A673 (cell line): Measurements from ENCODE around the gene LPCAT1. TPM values are rescaled to one million over a fixed set of nuclear protein-coding genes. Genes with fewer than 3 reads are reported as not detected.

Experiments
- BruUV-seq: library from RNA; stranded (reverse); fragments of 400-500 nt; replicated peaks from 2 replicates; lab custom pipeline; 2021; lab: Mats Ljungman, UMichigan
- CTCF ChIA-PET: fragments of 300-600 bp; sonication (Branson Sonifier 250); formaldehyde crosslinking; loops from one replicate; lab custom pipeline; 2022; ENCODE audit warnings: antibody characterized with exemption; lab: Charles Lee
- POLR2A ChIA-PET: fragments of 300-600 bp; sonication (Branson Sonifier 250); formaldehyde crosslinking; loops from one replicate; lab custom pipeline; 2022; ENCODE audit warnings: antibody characterized with exemption; ENCODE audit not compliant: low non-redundant PET; lab: Charles Lee
- DNase-seq: peaks from one replicate; pipeline ENCODE4 v3.0.0-alpha.2; 2015; ENCODE audit warnings: low spot score
- H3K27ac ChIP-seq: fragments of 200-600 bp; sonication (generic); 2 replicates; pipeline ENCODE4 v1.5.1; 2016; ENCODE audit warnings: mixed run types, low read depth, mild to moderate bottlenecking, mixed read lengths, antibody characterized with exemption, low read length; ENCODE audit not compliant: poor library complexity, severe bottlenecking
- H3K27me3 ChIP-seq: fragments of 200-600 bp; sonication (generic); replicated peaks from 2 replicates; pipeline ENCODE4 v1.6.1; 2017; ENCODE audit warnings: mixed run types, low read depth, mild to moderate bottlenecking, mixed read lengths, antibody characterized with exemption, low read length; ENCODE audit not compliant: insufficient read depth, poor library complexity
- H3K36me3 ChIP-seq: fragments of 200-600 bp; sonication (generic); 2 replicates; pipeline ENCODE4 v1.6.1; 2016; ENCODE audit warnings: mixed run types, mild to moderate bottlenecking, mixed read lengths, antibody characterized with exemption, low read length; ENCODE audit not compliant: insufficient read depth, poor library complexity, severe bottlenecking
- H3K4me1 ChIP-seq: fragments of 200-600 bp; sonication (generic); 2 replicates; pipeline ENCODE4 v1.6.1; 2017; ENCODE audit warnings: mixed run types, mild to moderate bottlenecking, mixed read lengths, antibody characterized with exemption, low read length; ENCODE audit not compliant: insufficient read depth, poor library complexity, severe bottlenecking
- H3K4me3 ChIP-seq: fragments of 200-600 bp; sonication (generic); 2 replicates; pipeline ENCODE4 v1.5.1; 2016; ENCODE audit warnings: low read depth, mixed run types, mild to moderate bottlenecking, mixed read lengths, low read length; ENCODE audit not compliant: poor library complexity, severe bottlenecking
- H3K9me3 ChIP-seq: fragments of 200-600 bp; sonication (generic); 2 replicates; pipeline ENCODE4 v1.6.1; 2016; ENCODE audit warnings: mixed run types, low read depth, mild to moderate bottlenecking, mixed read lengths, antibody characterized with exemption, low read length; ENCODE audit not compliant: poor library complexity, severe bottlenecking
- EZH2 ChIP-seq: fragments of 200-600 bp; sonication (generic); IDR thresholded peaks from 2 replicates; pipeline ENCODE4 v1.6.1; 2017; ENCODE audit warnings: borderline replicate concordance, low read depth, mild to moderate bottlenecking, mixed read lengths, antibody characterized with exemption, low read length; ENCODE audit not compliant: poor library complexity, severe bottlenecking
- intact Hi-C: fragments of 100-400 bp; cut with micrococcal nuclease; formaldehyde crosslinking; loops from one replicate; pipeline ENCODE4 v1.10.0; 2022; ENCODE audit not compliant: unreplicated experiment
- total RNA-seq: library from RNA; stranded (reverse); gene quantifications from 2 replicates; pipeline ENCODE4 v1.2.3, GENCODE V29; 2021
- TF ChIP-seq, protein P1 (sequence below): fragments of 300-800, 200-600 bp; sonication (generic); conservative IDR thresholded peaks from 2 replicates; pipeline ENCODE4 v1.5.1; 2017; ENCODE audit warnings: low read depth, mild to moderate bottlenecking, antibody characterized with exemption, low read length, moderate library complexity, mixed read lengths

Gene LPCAT1
- total RNA-seq, 1 experiment from 2014 or later: 97.3 TPM

DNA sequence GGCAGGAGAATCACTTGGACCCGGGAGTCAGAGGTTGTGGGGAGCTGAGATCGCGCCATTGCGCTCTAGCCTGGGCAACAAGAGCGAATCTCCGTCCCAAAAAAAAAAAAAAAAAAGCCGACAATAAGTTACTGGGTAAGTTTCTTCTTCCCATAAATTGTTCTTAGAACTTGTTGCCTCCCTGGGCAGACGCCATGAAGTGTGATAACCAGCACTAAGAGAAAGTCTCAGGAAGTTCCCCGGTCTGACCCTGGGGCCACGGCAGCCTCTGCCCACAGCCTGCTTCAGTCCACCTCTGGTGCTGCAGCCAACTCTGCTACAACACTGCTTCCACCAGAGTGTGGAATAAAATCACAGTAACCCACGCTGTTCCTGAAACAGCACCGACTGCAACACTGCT lies 19.1 kb downstream of the LPCAT1 start:
- no peak for DNase-seq
- intact Hi-C loops: no loop called here
- Histone ChIP-seq H3K27me3 (no peaks in the 10 kb centered on the region), H3K4me1 (no peaks in the 10 kb centered on the region), H3K27ac (no peak overlapping the region), H3K4me3 (no peak overlapping the region), H3K9me3 (no peaks in the 10 kb centered on the region), H3K36me3 (no peaks in the 10 kb centered on the region)
- ChIA-PET CTCF (interaction anchor here (0.6 kb wide), 1 partner anchor 794 kb away, joined by 3 read pairs; no protein-coding TSS in a partner anchor), POLR2A (no interaction called here)
- TF ChIP-seq, protein P1, sequence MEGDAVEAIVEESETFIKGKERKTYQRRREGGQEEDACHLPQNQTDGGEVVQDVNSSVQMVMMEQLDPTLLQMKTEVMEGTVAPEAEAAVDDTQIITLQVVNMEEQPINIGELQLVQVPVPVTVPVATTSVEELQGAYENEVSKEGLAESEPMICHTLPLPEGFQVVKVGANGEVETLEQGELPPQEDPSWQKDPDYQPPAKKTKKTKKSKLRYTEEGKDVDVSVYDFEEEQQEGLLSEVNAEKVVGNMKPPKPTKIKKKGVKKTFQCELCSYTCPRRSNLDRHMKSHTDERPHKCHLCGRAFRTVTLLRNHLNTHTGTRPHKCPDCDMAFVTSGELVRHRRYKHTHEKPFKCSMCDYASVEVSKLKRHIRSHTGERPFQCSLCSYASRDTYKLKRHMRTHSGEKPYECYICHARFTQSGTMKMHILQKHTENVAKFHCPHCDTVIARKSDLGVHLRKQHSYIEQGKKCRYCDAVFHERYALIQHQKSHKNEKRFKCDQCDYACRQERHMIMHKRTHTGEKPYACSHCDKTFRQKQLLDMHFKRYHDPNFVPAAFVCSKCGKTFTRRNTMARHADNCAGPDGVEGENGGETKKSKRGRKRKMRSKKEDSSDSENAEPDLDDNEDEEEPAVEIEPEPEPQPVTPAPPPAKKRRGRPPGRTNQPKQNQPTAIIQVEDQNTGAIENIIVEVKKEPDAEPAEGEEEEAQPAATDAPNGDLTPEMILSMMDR: no peak
- no peak for TF ChIP-seq EZH2
- no TSS peak for BruUV-seq

DNA sequence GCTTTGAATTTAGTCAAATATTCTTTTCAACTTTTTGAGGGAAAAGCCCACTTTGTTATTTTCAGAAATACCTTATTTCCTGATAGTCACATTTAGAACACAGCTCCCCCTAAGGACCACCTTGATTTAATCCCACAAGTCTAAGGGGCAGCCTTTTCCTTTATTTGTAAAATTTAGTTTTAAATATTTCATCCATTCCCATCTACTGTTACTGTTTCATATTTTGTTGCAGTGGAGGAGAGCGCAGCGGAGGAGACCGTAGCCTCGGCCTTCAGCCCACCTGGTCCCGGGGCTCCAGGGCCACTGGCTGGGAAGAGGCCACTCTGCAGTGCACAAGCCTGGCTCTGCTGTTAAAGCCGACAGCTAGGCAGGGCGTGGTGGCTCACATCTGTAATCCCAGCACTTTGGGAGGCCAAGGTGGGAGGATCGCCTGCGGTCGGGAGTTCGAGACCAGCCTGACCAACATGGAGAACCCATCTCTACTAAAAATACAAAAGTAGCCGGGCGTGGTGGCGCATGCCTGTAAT lies 19.6 kb downstream of the LPCAT1 start:
- no peak overlapping the region for H3K4me3 ChIP-seq
- intact Hi-C loops: no loop called here
- H3K27me3 ChIP-seq: no peaks in the 10 kb centered on the region
- no peaks in the 10 kb centered on the region for H3K4me1 ChIP-seq
- ChIA-PET POLR2A (no interaction called here), CTCF (interaction anchor here (0.6 kb wide), 1 partner anchor 793 kb away, joined by 3 read pairs; no protein-coding TSS in a partner anchor)
- DNase-seq: no peak
- no peak overlapping the region for H3K27ac ChIP-seq
- TF ChIP-seq EZH2: no peak
- TF ChIP-seq, protein P1: 0 out of 2 replicates have a peak, but pooled peaks have one; percentile 15
- no peaks in the 10 kb centered on the region for H3K9me3 ChIP-seq
- H3K36me3 ChIP-seq: no peaks in the 10 kb centered on the region
- BruUV-seq: no TSS peak

DNA sequence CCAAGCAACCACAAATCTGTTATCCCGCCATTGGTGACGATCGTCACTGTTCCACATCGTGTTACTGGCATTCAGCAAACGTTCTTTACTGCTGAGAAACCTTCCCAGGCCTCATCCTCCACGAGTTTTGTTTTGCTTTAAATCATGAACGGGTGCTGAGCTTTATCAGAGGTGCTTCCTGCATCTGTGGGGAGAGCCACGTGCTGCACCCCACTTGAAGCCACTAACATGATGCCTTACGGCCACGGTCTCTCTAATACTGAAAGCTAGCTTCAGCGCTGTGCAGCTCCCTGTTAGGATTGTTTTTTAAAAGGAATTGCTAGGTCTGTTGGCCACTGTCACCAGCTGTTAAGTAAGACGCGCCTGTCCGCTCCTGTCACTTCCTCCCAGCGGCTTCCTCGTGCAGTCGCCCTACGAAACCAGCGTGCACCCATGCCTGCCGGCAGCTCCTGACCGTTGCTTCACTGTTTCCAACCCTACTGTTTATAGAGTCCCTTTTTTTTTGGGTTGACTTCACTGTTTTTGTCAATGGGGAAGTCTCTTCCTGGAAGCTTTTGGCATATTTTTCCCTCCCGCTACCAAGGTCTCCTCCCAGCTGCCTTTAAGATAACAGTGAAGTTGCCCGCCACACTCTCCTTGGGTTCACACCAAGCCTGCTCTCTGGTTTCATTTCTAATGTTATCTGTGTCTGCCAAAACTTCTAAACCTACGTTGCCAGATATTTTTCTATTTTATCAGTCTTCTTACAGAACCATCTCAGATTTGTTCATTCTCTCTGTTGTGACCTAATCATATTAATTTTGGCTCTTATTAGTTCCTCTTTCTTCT lies 20.3 kb downstream of the LPCAT1 start:
- no peaks in the 10 kb centered on the region for H3K9me3 ChIP-seq
- H3K27ac ChIP-seq: no peak overlapping the region
- no TSS peak for BruUV-seq
- intact Hi-C loops: no loop called here
- CTCF ChIA-PET: interaction anchor here (0.8 kb wide), 1 partner anchor 8 kb away, joined by 3 read pairs; no protein-coding TSS in a partner anchor
- POLR2A ChIA-PET: no interaction called here
- DNase-seq: no peak
- H3K4me3 ChIP-seq: no peak overlapping the region
- TF ChIP-seq EZH2: no peak
- TF ChIP-seq, protein P1: no peak
- no peaks in the 10 kb centered on the region for H3K27me3 ChIP-seq
- no peaks in the 10 kb centered on the region for H3K36me3 ChIP-seq
- no peaks in the 10 kb centered on the region for H3K4me1 ChIP-seq
